Measurements from ENCODE around the gene TSSC4. TPM values are rescaled to one million over a fixed set of nuclear protein-coding genes. Genes with fewer than 3 reads are reported as not detected.
A peak's percentile ranks its signal among the peaks of the same experiment; 100 is the strongest.

The TSSC4 gene
- total RNA-seq, 2 experiments from 2014 or later: 36.2 to 38.9 TPM

- Mint-ChIP-seq H3K4me3 (peak overlapping the region; percentile 91), H3K36me3 (ENCODE audit: low read depth) (no peaks in the 10 kb centered on the region), H3K4me1 (ENCODE audit: low read depth) (peaks cover 32% of the 10 kb centered on the region), H3K27ac (peak overlapping the region; percentile 72), H3K27me3 (no peaks in the 10 kb centered on the region), H3K9me3 (no peaks in the 10 kb centered on the region)
- ChIA-PET POLR2A (interaction anchor here (1.1 kb wide), 1 partner anchor 21 kb away, joined by 3 read pairs; no protein-coding TSS in a partner anchor), CTCF (interaction anchor here (0.9 to 6.9 kb wide), 2 partner anchors 29 to 85 kb away, joined by 3 to 46 read pairs; no protein-coding TSS in a partner anchor)
- ATAC-seq (no peak), DNase-seq (peak; percentile 28)
- intact Hi-C loops (cut with micrococcal nuclease): no loop called here
- TF ChIP-seq CTCF (IDR thresholded peaks at IDR 0.05): no peak
Observed at GRCh38 chr11:2446590-2447252, 46.2 kb downstream of the TSSC4 start.

GRCh38 chr11:2447253-2447950 lies 46.9 kb downstream of the TSSC4 start:
- Mint-ChIP-seq H3K36me3 (ENCODE audit: low read depth) (no peaks in the 10 kb centered on the region), H3K27me3 (no peaks in the 10 kb centered on the region), H3K4me1 (ENCODE audit: low read depth) (peaks cover 30% of the 10 kb centered on the region), H3K27ac (peak overlapping the region; percentile 72), H3K4me3 (peak overlapping the region; percentile 91), H3K9me3 (no peaks in the 10 kb centered on the region)
- no peak for ATAC-seq
- no peak for TF ChIP-seq CTCF (IDR thresholded peaks at IDR 0.05)
- ChIA-PET CTCF (interaction anchor here (0.9 to 6.9 kb wide), 2 partner anchors 29 to 85 kb away, joined by 3 to 46 read pairs; no protein-coding TSS in a partner anchor), POLR2A (no interaction called here)
- no peak for DNase-seq
- intact Hi-C loops (cut with micrococcal nuclease): no loop called here

GRCh38 chr11:2447951-2448650 lies 47.6 kb downstream of the TSSC4 start:
- H3K9me3 Mint-ChIP-seq: no peaks in the 10 kb centered on the region
- no peak for DNase-seq
- H3K4me1 Mint-ChIP-seq (ENCODE audit: low read depth): peaks cover 23% of the 10 kb centered on the region
- ChIA-PET CTCF (interaction anchor here (6.9 kb wide), 1 partner anchor 84 kb away, joined by 46 read pairs; no protein-coding TSS in a partner anchor), POLR2A (no interaction called here)
- H3K4me3 Mint-ChIP-seq: no peak overlapping the region
- no peak overlapping the region for H3K27ac Mint-ChIP-seq
- H3K36me3 Mint-ChIP-seq (ENCODE audit: low read depth): peaks cover 3% of the 10 kb centered on the region
- no peak for ATAC-seq
- no peaks in the 10 kb centered on the region for H3K27me3 Mint-ChIP-seq
- intact Hi-C loops (cut with micrococcal nuclease): no loop called here
- no peak for TF ChIP-seq CTCF (IDR thresholded peaks at IDR 0.05)

GRCh38 chr11:2448661-2449547 lies 48.4 kb downstream of the TSSC4 start:
- POLR2A ChIA-PET: interaction anchor here (1.2 kb wide), 1 partner anchor 11 kb away, joined by 3 read pairs; no protein-coding TSS in a partner anchor
- TF ChIP-seq CTCF (IDR thresholded peaks at IDR 0.05): no peak
- ATAC-seq (no peak), DNase-seq (no peak)
- Mint-ChIP-seq H3K4me3 (no peak overlapping the region), H3K9me3 (no peaks in the 10 kb centered on the region), H3K4me1 (ENCODE audit: low read depth) (peaks cover 18% of the 10 kb centered on the region), H3K27ac (no peak overlapping the region), H3K27me3 (no peaks in the 10 kb centered on the region), H3K36me3 (ENCODE audit: low read depth) (peaks cover 3% of the 10 kb centered on the region)
- CTCF ChIA-PET: interaction anchor here (1.0 to 6.9 kb wide), 2 partner anchors 10 to 83 kb away, joined by 4 to 46 read pairs; no protein-coding TSS in a partner anchor
- intact Hi-C loops (cut with micrococcal nuclease): no loop called here

Measured in activated CD8-positive, alpha-beta T cell treated with anti-CD3 and anti-CD28 coated beads for 36 hours (primary cell).